Prostate gland (tissue), 2 donors: Measurements from ENCODE around the gene SRRM1. TPM values are rescaled to one million over a fixed set of nuclear protein-coding genes. Genes with fewer than 3 reads are reported as not detected.

ENCODE experiments used
- DNase-seq: peaks from one replicate; pipeline ENCODE4 v3.0.0-alpha.2; 2019; ENCODE audit warnings: low spot score
- H3K27ac ChIP-seq, 2 donors: fragments of 200-600 bp; sonication (generic); 2 replicates each; pipeline ENCODE4 v1.5.1; 2017 to 2019
- H3K27me3 ChIP-seq: fragments of 200-600 bp; sonication (generic); replicated peaks from 2 replicates; pipeline ENCODE4 v1.5.1; 2019; ENCODE audit not compliant: insufficient read depth
- H3K36me3 ChIP-seq, 2 donors: fragments of 200-600 bp; sonication (generic); 1 replicate in 1 of 2; 2 replicates in 1 of 2; pipeline versions ENCODE4 v1.5.1 to v1.8.1; 2017 to 2019
- H3K4me1 ChIP-seq: fragments of 200-600 bp; sonication (generic); replicated peaks from 2 replicates; pipeline ENCODE4 v1.5.1; 2019
- H3K4me3 ChIP-seq, 2 donors: fragments of 200-600 bp; sonication (generic); 2 replicates each; pipeline ENCODE4 v1.5.1; 2017 to 2019
- H3K9me3 ChIP-seq: fragments of 200-600 bp; sonication (generic); 2 replicates; pipeline ENCODE4 v1.5.1; 2017
- POLR2A ChIP-seq: fragments of 450-650 bp; IDR thresholded peaks from one replicate; pipeline ENCODE4 v1.6.1; 2016; ENCODE audit warnings: antibody characterized with exemption, mild to moderate bottlenecking
- POLR2AphosphoS5 ChIP-seq: sonication (generic); formaldehyde crosslinking; IDR thresholded peaks from one replicate; pipeline ENCODE4 v1.6.1; 2017; ENCODE audit warnings: antibody characterized with exemption
- WGBS: methylation state at CpG from one replicate; pipeline ENCODE4 v1.1.5; 2018; 5-methylcytosine and 5-hydroxymethylcytosine counted together
- intact Hi-C: fragments of 100-400 bp; cut with DNase I; formaldehyde crosslinking; loops from one replicate; pipeline ENCODE4 v1.14.2; 2022
- total RNA-seq, 2 donors: library from RNA; depleted of rRNA; stranded (reverse); fragments of >200 nt; gene quantifications; one replicate each; pipeline ENCODE4 v1.1.0, GENCODE V29; 2016
- TF ChIP-seq, protein P1 (sequence below), 4 experiments: fragments of 200-600 bp in 2 of 4; fragments of 450-650 bp in 2 of 4; sonication (generic) in 2 of 4; IDR thresholded peaks; 1 replicate in 3 of 4; 2 replicates in 1 of 4; pipeline ENCODE4 v1.5.1; 2016 to 2019; ENCODE audit warnings: antibody characterized with exemption in 4 of 4, mild to moderate bottlenecking in 2 of 4, moderate library complexity in 2 of 4

Gene SRRM1, protein sequence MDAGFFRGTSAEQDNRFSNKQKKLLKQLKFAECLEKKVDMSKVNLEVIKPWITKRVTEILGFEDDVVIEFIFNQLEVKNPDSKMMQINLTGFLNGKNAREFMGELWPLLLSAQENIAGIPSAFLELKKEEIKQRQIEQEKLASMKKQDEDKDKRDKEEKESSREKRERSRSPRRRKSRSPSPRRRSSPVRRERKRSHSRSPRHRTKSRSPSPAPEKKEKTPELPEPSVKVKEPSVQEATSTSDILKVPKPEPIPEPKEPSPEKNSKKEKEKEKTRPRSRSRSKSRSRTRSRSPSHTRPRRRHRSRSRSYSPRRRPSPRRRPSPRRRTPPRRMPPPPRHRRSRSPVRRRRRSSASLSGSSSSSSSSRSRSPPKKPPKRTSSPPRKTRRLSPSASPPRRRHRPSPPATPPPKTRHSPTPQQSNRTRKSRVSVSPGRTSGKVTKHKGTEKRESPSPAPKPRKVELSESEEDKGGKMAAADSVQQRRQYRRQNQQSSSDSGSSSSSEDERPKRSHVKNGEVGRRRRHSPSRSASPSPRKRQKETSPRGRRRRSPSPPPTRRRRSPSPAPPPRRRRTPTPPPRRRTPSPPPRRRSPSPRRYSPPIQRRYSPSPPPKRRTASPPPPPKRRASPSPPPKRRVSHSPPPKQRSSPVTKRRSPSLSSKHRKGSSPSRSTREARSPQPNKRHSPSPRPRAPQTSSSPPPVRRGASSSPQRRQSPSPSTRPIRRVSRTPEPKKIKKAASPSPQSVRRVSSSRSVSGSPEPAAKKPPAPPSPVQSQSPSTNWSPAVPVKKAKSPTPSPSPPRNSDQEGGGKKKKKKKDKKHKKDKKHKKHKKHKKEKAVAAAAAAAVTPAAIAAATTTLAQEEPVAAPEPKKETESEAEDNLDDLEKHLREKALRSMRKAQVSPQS
- total RNA-seq = 100 to 1,000 TPM; 119 to 147 TPM

GRCh38 chr1:24642481-24643362 lies at the start of gene SRRM1:
SRRM1 (plus strand) TSS chr1:24643302; CDS start chr1:24643327, 25 bp downstream.
- TF ChIP-seq POLR2A (peak; percentile 98), POLR2AphosphoS5 (peak; percentile 100)
- TF ChIP-seq, protein P1, sequence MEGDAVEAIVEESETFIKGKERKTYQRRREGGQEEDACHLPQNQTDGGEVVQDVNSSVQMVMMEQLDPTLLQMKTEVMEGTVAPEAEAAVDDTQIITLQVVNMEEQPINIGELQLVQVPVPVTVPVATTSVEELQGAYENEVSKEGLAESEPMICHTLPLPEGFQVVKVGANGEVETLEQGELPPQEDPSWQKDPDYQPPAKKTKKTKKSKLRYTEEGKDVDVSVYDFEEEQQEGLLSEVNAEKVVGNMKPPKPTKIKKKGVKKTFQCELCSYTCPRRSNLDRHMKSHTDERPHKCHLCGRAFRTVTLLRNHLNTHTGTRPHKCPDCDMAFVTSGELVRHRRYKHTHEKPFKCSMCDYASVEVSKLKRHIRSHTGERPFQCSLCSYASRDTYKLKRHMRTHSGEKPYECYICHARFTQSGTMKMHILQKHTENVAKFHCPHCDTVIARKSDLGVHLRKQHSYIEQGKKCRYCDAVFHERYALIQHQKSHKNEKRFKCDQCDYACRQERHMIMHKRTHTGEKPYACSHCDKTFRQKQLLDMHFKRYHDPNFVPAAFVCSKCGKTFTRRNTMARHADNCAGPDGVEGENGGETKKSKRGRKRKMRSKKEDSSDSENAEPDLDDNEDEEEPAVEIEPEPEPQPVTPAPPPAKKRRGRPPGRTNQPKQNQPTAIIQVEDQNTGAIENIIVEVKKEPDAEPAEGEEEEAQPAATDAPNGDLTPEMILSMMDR (IDR thresholded peaks at IDR 0.05) = peak in 2 of 4 experiments; percentile 38 to 51
- Histone ChIP-seq H3K27ac (peak within 1 kb of the TSS; percentile 96 to 99), H3K4me1 (no peaks in the 10 kb centered on the region), H3K36me3 (peaks cover 0 to 9% of the 10 kb centered on the region in 2 donors), H3K4me3 (peak within 1 kb of the TSS; percentile 74 to 75), H3K9me3 (no peaks in the 10 kb centered on the region), H3K27me3 (no peaks in the 10 kb centered on the region)
- under 1% methylated on average over 70 of the region's 95 CpGs for WGBS
- intact Hi-C loops = loop anchor here (2.0 kb wide), 2 partner anchors 102 to 230 kb away; partner anchors contain the start of genes CLIC4 and STPG1
- DNase-seq = peak; percentile 100

DNA sequence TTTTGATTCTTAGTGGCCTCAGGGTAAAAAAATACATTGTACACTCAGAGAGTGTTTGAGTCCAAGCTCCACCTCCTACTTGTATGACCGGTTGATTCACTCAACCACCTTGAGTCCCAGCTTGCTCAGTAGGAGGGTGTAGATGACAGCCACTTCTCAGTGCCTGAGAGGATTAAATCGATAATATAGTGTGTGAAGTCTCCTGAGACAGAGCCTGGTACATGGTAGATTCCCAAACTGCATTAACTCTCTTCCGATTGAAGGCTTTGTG lies 48.8 kb upstream of the SRRM1 start:
- 50% methylated on average over 3 of the region's 3 CpGs for WGBS

GRCh38 chr1:24596401-24596880 lies 46.7 kb upstream of the SRRM1 start:
- Histone ChIP-seq H3K4me3 (no peak overlapping the region), H3K27me3 (no peaks in the 10 kb centered on the region), H3K9me3 (no peaks in the 10 kb centered on the region), H3K4me1 (no peaks in the 10 kb centered on the region), H3K27ac (no peak overlapping the region), H3K36me3 (no peaks in the 10 kb centered on the region)
- no peak for DNase-seq
- intact Hi-C loops = no loop called here
- 82% methylated on average over 9 of the region's 9 CpGs for WGBS
- TF ChIP-seq, protein P1 (IDR thresholded peaks at IDR 0.05) = no peak
- no peak for TF ChIP-seq POLR2A

More for the DNA sequence above, 48.8 kb upstream of the SRRM1 start:
- intact Hi-C loops = no loop called here
- Histone ChIP-seq H3K27ac (peak overlapping the region in 1 of 2 donors; percentile 23), H3K4me1 (no peaks in the 10 kb centered on the region), H3K4me3 (no peak overlapping the region), H3K27me3 (no peaks in the 10 kb centered on the region), H3K36me3 (no peaks in the 10 kb centered on the region), H3K9me3 (no peaks in the 10 kb centered on the region)
- peak; percentile 76 for TF ChIP-seq POLR2AphosphoS5
- TF ChIP-seq, protein P1 (IDR thresholded peaks at IDR 0.05) = no peak
- peak; percentile 47 for DNase-seq

GRCh38 chr1:24599265-24599664 lies 43.8 kb upstream of the SRRM1 start:
- no peaks in the 10 kb centered on the region for H3K9me3 ChIP-seq
- 97% methylated on average over 3 of the region's 3 CpGs for WGBS
- TF ChIP-seq POLR2AphosphoS5 (no peak), POLR2A (no peak)
- TF ChIP-seq, protein P1 (IDR thresholded peaks at IDR 0.05) = no peak
- DNase-seq = no peak
- H3K4me3 ChIP-seq = no peak overlapping the region
- no peaks in the 10 kb centered on the region for H3K4me1 ChIP-seq
- no peak overlapping the region for H3K27ac ChIP-seq
- intact Hi-C loops = no loop called here
- no peaks in the 10 kb centered on the region for H3K36me3 ChIP-seq
- H3K27me3 ChIP-seq = no peaks in the 10 kb centered on the region
